Coronary artery (tissue), 2 donors: ENCODE data around the gene ARL6IP5.

Experiments
- DNase-seq: peaks from one replicate; pipeline ENCODE4 v3.0.0-alpha.2; 2017; ENCODE audit warnings: low spot score
- H3K27ac ChIP-seq, 2 donors: fragments of 200-600 bp; sonication (generic); one replicate each; pipeline ENCODE4 v1.5.1; 2016 to 2019
- H3K4me3 ChIP-seq: fragments of 200-600 bp; sonication (generic); 2 replicates; pipeline ENCODE4 v1.5.1; 2016; ENCODE audit warnings: mild to moderate bottlenecking, moderate library complexity
- TF ChIP-seq, protein P1 (sequence below): fragments of 200-600 bp; sonication (generic); IDR thresholded peaks from one replicate; pipeline ENCODE4 v1.5.1; 2019; ENCODE audit warnings: antibody characterized with exemption

Gene ARL6IP5

DNA sequence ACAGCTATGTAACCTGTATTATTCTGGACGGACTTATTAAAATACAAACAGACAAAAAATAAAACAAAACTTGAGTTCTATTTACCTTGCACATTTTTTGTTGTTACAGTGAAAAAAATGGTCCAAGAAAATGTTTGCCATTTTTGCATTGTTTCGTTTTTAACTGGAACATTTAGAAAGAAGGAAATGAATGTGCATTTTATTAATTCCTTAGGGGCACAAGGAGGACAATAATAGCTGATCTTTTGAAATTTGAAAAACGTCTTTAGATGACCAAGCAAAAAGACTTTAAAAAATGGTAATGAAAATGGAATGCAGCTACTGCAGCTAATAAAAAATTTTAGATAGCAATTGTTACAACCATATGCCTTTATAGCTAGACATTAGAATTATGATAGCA, 20.6 kb downstream of the ARL6IP5 start:
- H3K27ac ChIP-seq = no peak overlapping the region
- DNase-seq = no peak
- TF ChIP-seq, protein P1, sequence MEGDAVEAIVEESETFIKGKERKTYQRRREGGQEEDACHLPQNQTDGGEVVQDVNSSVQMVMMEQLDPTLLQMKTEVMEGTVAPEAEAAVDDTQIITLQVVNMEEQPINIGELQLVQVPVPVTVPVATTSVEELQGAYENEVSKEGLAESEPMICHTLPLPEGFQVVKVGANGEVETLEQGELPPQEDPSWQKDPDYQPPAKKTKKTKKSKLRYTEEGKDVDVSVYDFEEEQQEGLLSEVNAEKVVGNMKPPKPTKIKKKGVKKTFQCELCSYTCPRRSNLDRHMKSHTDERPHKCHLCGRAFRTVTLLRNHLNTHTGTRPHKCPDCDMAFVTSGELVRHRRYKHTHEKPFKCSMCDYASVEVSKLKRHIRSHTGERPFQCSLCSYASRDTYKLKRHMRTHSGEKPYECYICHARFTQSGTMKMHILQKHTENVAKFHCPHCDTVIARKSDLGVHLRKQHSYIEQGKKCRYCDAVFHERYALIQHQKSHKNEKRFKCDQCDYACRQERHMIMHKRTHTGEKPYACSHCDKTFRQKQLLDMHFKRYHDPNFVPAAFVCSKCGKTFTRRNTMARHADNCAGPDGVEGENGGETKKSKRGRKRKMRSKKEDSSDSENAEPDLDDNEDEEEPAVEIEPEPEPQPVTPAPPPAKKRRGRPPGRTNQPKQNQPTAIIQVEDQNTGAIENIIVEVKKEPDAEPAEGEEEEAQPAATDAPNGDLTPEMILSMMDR = no peak
- no peak overlapping the region for H3K4me3 ChIP-seq

DNA sequence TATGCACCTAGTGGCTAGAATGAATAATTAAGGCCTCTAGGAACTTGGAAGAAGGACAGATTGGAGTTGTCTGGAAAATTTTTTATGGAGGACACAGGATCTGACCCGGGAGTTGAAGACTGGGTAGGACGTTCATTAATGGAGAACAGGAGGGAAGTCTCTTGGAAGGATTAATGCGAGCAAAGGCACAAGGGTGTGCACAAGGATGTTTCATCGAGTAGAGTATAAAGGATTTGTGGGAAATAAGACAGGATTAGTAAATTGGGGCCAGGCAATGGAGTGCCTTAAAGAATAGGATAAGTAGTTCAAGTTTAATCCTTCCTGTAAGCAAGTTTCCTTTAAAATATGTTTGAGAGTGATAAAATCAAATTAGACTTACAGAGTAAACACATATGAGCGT, 23.1 kb downstream of the ARL6IP5 start:
- Histone ChIP-seq H3K4me3 (no peak overlapping the region), H3K27ac (no peak overlapping the region)
- DNase-seq = no peak
- TF ChIP-seq, protein P1 = no peak

DNA sequence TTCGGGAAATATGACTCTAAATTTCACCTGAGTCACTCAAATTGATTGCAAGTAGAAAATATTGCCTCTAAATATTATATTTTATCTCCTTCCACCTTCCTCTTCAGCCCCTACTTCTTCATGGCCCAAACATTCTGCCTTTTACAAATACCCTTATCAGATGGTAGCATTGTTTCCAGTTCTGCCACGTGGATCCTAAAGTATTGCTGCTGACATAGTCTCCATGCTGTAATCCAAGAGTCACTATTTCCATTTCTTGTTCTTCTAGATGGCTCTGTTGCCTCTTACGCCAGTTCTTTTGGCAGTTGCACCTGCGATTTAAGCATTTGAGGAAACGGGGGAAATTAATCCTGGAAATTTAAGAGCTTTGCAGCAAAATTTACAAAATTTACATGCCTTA, 24.1 kb downstream of the ARL6IP5 start:
- H3K27ac ChIP-seq = no peak overlapping the region
- TF ChIP-seq, protein P1 = no peak
- H3K4me3 ChIP-seq = no peak overlapping the region
- no peak for DNase-seq

DNA sequence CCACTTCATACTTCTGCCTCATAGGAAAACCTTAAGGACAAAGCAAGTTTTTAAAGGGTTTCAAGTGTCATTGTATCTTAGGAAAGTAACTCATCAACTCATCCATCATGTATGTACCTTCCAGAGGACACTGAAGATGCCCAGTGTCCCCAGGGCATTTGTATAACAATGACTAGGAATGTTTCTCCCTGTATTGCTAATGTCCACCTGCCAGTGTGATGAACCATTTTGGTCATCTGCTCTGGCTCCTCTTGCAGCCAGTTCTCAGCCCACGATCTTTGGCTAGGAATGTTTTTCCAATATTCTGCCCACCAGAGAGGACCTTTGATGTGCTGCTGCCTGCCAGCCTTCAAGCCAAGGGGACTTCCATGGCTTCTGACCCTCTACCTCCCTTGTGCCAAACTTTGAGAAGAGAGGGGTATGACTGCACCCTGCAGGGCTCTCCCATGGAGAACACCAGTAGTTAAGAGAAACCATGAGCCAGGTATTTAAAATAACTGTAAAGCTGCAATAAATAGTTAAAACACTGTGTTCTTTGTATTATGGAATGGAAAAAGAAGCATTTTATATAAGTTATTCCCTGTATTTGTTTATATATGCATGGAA, 26.3 kb downstream of the ARL6IP5 start:
- H3K27ac ChIP-seq = no peak overlapping the region
- TF ChIP-seq, protein P1 = no peak

DNA sequence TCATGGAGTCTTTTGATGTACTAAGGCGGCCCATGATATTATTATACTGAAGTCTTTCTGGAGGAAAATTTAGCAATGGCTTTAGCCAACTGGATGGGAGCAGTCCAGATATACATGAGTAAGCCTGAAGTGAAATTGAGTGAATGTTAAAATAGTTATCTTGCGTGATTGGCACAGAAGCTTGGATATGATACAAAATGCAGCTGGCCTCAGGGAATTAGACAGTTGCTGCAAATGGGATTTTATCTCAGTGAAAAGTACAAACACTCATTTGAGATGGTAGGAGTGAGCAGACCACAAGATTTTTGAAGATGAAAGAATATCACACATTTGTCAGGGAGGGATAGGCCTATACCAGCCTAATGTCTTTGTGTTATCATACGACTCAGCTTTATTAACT, 28.8 kb downstream of the ARL6IP5 start:
- TF ChIP-seq, protein P1 = no peak
- H3K4me3 ChIP-seq = no peak overlapping the region
- peak overlapping the region in 1 of 2 donors; percentile 23 for H3K27ac ChIP-seq
- DNase-seq = no peak

More for the DNA sequence above, 26.3 kb downstream of the ARL6IP5 start:
- no peak for DNase-seq
- no peak overlapping the region for H3K4me3 ChIP-seq

DNA sequence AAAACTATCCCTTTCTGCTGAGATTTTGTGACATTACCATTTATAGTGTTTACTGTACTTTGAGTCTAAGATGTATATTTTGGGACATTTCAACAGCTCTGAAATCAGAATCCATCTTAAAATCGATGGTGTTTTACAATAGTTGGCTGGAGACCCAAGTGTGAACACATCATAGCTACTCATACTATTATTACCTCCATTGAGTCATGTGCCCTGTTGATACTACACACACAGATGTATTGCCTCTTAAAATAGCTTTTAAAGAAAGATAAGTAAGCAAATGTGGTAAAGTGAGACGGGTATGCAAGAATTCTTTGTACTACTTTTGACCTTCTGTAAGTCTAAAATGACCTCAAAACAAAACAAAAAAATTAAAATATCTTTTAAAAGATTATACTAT, 31.0 kb downstream of the ARL6IP5 start:
- no peak overlapping the region for H3K4me3 ChIP-seq
- no peak overlapping the region for H3K27ac ChIP-seq

DNA sequence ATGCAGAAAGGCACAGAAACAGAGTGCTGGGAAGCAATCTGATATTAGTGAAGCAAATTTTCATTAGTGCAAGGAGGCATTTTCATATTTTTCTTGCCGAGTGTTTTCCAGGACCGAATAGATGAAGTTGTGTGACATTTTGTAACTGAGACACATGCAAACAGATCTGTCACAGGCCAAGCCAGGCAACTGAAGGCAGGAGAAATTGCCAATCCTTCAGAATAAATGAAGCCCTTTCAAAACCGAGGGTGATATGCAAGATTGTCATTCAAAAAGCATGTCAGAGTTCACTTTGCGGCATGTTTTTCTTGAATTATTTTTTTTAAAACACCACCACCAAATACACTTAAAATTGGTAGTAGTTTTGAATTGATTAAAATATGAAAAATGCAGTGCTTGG, 31.4 kb downstream of the ARL6IP5 start:
- H3K27ac ChIP-seq = no peak overlapping the region
- no peak for DNase-seq
- H3K4me3 ChIP-seq = no peak overlapping the region
- TF ChIP-seq, protein P1 = no peak

More for the DNA sequence above, 31.0 kb downstream of the ARL6IP5 start:
- DNase-seq = no peak
- TF ChIP-seq, protein P1 = no peak
